Measurements from ENCODE around the gene RHOB.
A peak's percentile ranks its signal among the peaks of the same experiment; 100 is the strongest.

Gene RHOB

DNA sequence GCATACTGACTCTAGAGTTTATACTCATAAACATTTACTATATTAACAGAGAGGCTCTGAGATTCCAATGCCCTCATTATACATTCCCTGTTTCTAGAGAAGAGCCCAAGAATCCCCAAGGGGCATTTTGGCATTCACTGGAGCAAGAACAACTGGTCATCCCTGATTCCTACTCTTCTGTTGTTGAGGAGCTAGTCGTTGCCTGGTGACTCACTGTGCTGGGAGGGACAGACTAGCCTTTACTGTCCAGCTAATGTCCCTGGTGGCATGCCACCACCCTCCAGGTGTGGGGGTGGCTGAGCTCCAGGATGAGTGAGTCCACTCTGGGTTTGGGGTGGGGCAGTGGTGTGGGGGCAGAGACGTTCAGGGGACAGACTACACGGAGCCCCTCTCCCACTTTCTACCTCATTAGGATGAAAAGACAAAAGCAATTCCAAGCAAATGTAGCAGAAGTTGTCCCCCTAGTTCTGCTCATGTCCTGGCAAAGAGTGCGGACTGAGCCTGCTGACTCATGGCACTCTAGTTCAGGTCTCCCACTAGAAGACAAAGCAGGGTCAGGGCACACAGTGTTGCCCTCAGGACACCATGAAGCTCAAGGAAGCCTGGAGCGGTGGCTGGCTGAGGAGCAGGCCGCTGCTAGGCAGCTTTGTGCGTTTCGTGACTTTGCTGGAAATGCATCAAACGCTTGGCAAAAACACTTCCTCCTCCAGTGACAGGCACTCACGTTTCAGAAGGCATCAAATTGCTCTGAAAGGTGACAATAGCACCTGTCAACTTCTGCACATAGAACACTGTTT is 49.4 kb downstream of the RHOB start:
- DNase-seq, result peak; percentile 31

- DNase-seq, result no peak
These were observed 50.1 kb downstream of the RHOB start for GRCh38 chr2:20496942-20497341.

Data from NCI-H187 treated with DMSO at 0.1 percent for 48 hours (cell line).